Esophagus squamous epithelium (tissue), 4 donors: ENCODE measurements around the gene LYRM7.

Source experiments
- CTCF ChIP-seq, 6 experiments: fragments of 450-650 bp in 4 of 6; fragments of 200-600 bp in 2 of 6; sonication (generic) in 2 of 6; IDR thresholded peaks; one replicate each; pipeline ENCODE4 v1.5.1; 2016 to 2019; ENCODE audit warnings: antibody characterized with exemption in 6 of 6, mild to moderate bottlenecking in 4 of 6, moderate library complexity in 4 of 6
- POLR2A ChIP-seq, 4 donors: fragments of 450-650 bp; IDR thresholded peaks; one replicate each; pipeline ENCODE4 v1.6.1; 2017; ENCODE audit warnings: antibody characterized with exemption in 4 of 4, mild to moderate bottlenecking in 4 of 4, moderate library complexity in 3 of 4

DNA sequence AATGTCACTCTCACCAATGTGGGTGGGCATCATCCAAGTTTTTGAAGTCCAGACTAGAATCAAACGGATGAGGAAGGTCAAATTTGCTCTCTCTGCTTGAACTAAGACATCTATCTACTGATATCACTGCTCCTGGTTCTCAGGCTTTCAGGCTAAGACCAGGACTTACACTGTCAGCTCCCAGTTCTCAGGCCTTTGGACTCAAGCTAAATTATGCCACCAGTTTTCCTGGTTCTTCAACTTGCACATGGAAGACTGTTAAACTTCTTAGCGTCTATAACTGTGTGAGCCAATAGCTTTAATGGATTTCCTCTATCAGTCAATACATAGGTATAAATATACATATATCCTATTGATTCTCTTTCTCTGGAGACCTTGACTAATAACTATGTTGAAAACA, 35.3 kb downstream of the LYRM7 start:
- TF ChIP-seq CTCF (IDR thresholded peaks at IDR 0.05) = no peak
- no peak for TF ChIP-seq POLR2A (IDR thresholded peaks at IDR 0.05)
